GM21529 (cell line): ENCODE data around the gene DLD.
A peak's percentile ranks its signal among the peaks of the same experiment; 100 is the strongest.
"Not testable (repeated sequence)": the region's sequence is repeated elsewhere in the genome, so short reads cannot be mapped to it uniquely, and the experiment has no call there.

ENCODE experiments used
- ATAC-seq: cut with Tn5 transposase; IDR thresholded peaks from one replicate; pipeline ENCODE4 v1.9.1; 2021; ENCODE audit not compliant: unreplicated experiment

DLD gene, protein sequence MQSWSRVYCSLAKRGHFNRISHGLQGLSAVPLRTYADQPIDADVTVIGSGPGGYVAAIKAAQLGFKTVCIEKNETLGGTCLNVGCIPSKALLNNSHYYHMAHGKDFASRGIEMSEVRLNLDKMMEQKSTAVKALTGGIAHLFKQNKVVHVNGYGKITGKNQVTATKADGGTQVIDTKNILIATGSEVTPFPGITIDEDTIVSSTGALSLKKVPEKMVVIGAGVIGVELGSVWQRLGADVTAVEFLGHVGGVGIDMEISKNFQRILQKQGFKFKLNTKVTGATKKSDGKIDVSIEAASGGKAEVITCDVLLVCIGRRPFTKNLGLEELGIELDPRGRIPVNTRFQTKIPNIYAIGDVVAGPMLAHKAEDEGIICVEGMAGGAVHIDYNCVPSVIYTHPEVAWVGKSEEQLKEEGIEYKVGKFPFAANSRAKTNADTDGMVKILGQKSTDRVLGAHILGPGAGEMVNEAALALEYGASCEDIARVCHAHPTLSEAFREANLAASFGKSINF

DNA sequence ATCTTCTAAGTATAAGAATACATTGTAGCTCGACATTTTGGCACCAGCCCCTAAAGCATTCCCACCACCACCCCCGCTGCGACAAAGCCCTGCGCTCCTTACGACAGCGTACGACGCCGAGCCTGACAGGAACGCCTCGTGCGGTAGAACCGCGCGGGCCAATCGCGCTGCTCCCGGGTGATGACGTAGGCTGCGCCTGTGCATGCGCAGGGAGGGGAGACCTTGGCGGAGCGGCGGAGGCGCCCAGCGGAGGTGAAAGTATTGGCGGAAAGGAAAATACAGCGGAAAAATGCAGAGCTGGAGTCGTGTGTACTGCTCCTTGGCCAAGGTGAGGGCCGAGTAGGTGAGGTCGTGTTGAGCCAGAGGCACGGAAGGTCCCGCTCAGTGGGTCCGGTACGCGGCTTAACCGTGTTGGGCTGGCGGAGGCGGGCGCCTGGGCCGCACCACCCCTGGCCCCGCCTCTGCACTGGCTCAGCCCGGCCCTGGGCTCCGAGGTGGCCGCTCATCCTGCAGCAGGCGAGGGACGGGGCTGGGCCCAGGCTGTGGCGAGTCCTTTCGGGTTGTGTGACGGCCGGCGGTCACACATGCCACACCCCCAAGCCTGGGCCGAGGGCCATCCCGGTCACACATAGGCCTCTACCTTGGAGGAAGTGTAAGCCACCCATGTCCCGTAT, at the start of gene DLD:
Gene DLD (plus strand): TSS at position 222 of the 674 bp plus-strand sequence. CDS start 68 bp downstream, at position 290.
- ATAC-seq: peak; percentile 98

DNA sequence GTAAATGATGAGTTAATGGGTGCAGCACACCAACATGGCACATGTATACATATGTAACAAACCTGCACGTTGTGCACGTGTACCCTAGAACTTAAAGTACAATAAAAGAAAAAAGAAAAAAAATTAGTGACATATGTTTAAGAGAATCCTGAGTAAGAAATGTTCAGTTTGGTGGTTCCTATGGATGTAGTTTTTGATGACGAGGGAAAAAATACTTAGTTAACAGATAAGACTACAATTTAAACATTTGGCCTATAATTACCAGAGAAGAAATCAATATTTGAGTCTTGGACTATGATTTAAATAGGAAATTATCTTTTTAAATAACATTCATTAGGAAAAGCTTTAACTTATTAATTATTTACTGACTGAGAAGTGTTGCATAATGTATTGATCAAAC, 48.8 kb upstream of the DLD start:
- no peak for ATAC-seq

DNA sequence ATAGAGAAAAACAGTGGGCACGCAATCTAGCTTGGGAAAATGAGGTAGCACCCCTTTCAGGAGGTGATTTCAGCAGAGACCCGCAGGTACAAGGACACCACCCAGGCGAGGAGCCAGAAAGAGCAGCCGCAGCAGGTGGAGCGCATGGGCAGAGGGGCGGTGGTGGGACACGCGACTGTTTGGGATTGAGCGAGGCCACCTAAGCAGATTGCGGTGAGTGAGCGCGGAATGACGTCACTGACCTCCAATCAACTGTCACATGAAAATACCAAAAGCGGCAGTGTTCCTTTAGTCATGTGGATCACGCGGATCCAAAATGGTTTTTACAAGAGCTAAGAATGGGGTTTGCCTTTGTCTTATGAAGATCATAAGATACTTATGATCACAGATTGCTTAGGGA, 47.8 kb upstream of the DLD start:
- ATAC-seq: no peak

DNA sequence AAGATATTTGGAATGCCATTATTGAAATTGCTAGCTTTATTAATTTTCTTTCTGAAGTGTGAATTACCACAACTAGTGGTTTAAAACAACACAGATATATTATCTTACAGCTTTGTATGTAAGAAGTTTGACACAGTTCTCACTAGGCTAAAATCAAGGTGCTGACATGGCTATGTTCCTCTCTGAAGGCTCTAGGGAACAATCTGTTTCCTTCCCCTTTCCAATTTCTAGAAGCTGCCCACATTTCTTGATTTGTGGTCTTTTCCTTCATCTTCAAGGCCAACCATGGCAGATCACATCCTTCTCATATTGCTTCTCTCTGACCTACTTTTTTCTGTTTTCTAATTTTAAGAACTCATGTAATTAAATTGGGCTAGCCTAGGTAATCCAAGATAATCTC, 44.7 kb upstream of the DLD start:
- no peak for ATAC-seq

DNA sequence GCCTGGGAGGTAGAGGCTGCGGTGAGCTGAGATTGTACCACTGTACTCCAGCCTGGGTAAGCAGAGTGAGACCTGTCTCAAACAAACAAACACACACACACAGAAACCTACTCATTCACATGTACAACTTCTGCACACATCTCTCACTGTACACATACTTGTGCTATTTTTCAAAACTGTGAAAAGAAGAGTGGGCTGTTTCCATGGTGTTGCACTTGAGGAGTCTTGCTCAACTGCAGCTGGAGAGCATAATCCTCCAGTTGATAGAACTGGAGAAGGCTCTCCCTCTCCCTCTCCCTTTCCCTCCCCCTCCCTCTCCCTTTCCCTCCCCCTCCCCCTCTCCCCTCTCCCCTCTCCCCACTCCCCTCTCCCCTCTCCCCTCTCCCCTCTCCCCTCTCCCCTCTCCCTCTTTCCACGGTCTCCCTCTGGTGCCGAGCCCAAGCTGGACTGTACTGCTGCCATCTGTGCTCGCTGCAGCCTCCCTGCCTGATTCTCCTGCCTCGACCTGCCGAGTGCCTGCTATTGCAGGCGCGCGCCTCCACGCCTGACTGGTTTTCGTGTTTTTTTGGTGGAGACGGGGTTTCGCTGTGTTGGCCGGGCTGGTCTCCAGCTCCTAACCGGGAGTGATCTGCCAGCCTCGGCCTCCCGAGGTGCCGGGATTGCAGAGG, 43.7 kb upstream of the DLD start:
- no peak for ATAC-seq

DNA sequence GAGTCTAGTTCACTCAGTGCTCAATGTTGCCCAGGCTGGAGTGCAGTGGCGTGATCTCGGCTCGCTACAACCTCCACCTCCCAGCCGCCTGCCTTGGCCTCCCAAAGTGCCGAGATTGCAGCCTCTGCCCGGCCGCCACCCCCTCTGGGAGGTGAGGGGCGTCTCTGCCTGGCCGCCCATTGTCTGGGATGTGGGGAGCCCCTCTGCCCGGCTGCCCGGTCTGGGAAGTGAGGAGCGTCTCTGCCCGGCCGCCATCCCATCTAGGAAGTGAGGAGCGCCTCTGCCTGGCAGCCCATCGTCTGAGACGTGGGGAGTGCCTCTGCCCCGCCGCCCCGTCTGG, 43.2 kb upstream of the DLD start:
- not testable (repeated sequence) for ATAC-seq

DNA sequence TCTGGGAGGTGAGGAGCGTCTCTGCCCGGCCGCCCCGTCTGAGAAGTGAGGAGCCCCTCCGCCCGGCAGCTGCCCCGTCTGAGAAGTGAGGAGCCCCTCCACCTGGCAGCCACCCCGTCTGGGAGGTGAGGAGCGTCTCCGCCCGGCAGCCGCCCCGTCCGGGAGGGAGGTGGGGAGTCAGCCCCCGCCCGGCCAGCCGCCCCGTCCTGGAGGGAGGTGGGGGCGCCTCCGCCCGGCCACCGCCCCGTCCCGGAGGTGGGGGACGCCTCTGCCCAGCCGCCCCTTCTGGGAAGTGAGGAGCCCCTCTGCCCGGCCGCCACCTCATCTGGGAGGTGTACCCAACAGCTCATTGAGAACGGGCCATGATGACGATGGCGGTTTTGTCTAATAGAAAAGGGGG, 42.8 kb upstream of the DLD start:
- not testable (repeated sequence) for ATAC-seq

DNA sequence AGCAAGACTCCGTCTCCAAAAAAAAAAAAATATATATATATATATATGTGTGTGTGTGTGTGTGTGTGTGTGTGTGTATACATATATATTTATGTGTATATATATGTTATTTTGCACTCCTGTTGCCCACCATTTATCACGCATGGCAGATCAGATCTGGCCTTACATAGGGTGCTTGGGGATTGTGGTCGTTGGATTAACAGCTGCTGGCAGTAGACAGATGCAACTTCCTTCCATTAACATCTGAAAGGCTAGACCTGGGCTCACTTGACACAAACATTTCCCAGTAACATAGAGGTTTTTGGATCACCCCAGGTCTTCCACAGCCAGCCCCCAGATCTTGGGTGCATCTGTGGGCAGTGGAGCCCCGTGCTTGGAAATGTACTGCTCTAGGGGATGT, 40.8 kb upstream of the DLD start:
- ATAC-seq: no peak

DNA sequence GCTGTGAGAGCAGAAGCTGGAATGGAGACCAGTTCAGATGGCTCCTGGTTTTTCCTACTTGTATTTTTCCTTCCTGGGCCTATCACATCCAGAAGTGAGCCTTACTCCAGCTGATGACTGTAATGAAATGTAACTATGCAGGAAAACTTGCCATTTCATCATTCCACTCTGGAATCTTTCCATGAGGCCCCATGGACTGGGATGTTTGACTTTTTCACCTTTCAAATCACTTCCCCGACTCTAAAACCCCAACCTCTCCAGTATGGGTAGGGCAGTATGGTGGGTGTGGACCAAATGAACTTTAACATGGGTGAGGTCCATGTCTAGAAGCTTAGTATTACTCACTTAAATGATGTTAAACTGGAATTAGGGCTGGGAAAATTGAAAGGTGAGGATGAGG, 40.3 kb upstream of the DLD start:
- ATAC-seq: no peak

DNA sequence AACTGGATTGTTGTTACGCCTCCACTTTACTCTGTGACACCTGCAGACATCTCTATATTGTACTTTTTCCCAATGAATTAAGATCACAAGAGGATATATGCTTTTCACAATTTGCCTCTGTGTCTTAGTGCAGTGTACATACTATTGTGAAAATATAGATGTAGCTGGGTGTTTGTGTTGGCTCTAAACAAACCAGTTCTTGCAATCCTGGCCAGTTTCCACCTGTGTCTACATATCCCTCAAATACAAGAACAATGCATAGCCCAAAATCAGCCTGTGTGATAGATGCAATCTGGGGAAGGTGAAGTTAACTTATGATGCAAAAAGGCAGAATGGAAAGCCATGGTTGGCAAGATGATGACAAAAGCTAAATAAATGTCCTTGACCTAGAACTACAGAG, 36.5 kb upstream of the DLD start:
- no peak for ATAC-seq

DNA sequence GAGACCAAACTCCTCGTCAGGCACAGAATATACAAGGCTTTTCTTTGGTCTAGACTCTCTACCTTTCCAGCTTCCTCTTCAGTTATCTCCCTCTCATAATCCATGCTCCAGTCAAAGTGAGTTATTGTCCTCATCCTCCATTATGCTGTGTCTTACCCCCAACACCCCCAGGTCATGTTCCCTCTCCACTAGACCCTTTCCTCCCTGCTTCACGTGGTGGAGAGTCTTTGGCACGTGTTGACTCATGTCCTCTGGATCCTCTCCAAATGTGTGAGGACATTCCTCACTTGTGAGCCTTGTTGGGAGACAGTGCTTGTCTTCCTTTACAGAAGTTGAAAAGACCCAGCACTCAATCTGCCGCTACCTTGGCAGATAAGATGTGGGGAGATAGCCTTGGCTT, 36.0 kb upstream of the DLD start:
- ATAC-seq: no peak

DNA sequence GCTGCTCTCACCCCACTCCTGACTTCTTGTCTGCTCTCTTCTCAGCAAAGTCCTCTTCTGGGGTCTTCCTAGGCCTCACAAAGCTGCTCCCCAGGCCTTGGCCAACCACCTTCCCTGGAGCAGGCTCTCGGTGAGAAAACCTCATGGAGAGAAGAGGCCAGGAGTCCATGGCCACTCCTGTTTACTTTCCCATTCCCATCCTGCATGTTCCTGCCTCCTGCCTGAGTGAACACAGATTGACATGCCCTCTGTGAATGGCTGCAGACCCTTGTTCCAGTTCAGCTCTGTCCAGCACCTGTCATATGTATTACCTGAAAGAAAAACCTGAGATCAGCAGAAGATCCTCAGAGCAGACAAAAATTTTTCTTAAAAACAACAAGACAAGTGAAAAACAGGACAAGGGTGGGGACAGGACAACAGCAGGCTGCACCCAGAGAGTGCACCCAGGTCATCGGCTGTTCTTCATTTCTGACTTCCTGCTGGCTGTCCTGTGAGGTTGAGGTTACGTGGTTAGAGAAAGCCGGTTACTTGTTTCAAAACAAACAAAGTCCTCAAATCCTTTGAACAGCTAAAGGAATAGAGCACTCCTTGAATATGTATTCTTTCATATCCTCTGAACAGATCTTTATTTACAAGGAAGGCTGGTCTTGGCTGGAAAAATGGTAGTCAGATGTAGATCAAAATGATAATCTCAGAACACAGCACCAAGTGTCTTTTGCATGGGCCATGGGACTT, 34.0 kb upstream of the DLD start:
- peak; percentile 85 for ATAC-seq

DNA sequence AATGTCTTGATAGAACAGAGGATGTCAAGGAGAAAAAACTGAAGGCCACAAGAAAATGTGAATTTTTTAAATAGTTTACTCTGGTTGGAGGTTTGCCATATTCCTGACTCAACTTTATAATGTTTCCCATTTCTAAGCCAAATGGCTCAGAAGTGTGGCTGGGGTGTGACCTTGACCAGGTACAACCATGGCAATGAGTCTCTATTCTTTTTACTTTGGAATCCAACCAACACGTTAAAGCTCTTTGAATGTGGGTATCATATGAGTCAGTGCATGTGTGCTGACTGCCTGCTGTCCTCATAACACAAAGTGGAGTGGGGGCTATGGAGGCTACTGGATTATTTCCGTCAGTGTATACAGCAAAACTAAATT, 33.5 kb upstream of the DLD start:
- no peak for ATAC-seq

DNA sequence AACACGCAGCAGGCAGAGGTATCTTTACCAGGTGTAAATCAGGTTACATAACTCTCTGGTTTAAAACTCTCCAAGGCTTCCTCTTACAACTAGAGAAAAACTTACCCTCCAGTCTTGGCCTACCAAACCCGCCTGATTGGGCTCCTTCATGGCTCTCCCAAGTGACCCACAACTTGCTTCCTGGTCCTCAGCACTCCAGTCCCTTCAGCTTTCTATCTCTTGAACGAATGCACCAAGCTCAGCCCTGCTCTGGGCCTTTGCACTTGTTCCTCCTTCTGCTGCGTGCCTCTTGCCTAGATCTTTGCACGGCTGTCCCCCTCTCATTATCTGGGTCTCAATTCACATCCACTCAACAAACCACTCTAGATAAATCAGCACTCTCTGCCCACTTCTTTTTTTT, 32.7 kb upstream of the DLD start:
- no peak for ATAC-seq

DNA sequence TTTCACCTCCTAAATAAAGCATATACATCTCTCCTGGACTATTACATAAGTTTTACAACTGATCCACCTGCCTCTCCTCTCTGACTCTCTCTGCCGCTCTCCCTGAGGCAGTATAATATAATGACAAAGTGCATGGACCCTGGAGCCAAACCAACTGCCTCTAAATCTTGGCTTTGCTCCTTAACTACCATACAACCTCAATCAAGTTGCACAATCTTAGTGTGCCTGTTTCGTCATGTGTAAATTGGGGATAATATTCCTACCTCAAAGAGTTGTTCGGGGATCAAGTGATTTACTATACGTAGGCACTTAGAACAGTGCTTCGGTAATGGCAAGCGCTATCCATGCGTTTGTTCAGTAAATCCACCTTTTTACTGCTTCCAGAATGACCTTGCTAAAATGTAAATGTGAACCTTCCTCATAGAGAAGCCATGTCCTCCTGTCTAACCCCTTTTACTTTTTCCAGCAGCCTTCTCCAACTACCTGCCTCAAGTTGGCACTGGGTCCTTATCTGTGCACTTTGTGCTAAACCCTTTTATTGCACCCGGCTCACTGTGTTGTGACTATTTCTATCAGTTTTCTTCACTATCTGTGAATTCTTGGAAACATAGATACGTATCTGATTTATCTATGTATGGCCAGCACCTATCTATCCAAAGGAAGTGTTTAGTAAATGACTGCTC, 30.6 kb upstream of the DLD start:
- no peak for ATAC-seq

DNA sequence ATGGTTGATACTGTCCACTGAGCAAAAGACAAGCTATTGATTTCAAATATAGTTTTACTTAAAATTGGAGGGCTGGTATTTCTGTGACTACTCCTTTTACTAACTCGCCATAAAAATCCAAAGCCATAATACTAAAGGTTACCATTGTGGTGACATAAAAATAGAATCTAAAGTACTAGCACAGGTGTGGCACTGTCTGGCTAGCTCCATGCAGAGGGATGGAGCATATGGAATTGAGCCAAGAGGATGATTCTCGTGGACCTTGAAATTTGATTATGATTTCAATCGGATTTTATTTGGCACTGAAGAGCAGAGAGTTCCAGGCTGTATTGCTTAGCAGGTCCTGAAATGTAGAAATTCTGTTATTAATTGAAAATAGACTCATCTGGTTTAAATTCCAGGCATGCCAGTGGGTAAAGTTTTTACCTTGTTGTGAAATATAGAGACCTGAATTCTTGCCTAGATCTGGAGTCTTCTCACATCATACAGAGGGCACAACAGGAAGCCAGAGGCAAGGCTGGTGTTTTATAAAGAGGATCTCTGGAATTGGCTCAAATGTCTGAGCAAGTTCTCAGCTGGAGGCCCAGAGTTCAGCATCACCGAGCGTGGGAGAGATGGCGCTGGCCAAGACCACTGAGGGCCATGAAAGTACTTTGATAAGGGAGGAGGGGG, 29.9 kb upstream of the DLD start:
- ATAC-seq: no peak

DNA sequence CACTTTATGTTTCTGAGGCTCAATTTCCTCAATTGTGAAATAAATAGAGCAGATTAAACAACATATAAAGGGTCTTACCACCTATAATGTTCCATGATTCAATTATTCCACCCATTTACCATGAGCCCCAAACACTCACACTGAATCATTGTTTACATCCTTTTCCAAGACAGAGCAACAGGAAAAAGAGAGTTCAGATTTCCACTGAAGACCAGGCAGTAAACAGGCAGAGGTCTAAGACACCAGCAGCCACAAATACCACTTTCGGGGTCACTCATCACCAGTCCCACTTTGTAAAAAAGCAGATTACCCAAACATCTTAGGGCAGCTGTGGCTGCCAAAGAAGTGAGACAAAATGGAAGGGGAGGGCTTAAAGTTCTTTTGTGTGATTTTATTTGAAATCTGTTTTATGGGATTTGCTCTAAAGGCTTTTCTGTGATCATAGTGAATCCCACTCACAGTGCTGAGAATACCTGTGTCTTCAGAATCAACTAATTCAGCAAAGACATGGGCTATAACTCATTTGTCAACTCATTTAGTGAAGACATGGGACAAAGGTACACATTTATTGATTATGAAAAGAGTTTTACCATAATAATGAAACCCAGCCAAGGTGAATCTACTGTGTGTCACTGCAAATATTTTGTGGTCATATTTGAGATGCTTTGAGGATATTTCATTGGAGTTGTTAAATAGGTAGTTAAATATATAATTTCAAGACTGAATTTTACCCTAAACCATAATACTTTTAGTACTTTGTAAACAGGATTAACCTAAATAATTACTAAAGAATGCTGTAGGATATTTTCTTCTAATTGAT, 24.8 kb upstream of the DLD start:
- ATAC-seq: no peak

DNA sequence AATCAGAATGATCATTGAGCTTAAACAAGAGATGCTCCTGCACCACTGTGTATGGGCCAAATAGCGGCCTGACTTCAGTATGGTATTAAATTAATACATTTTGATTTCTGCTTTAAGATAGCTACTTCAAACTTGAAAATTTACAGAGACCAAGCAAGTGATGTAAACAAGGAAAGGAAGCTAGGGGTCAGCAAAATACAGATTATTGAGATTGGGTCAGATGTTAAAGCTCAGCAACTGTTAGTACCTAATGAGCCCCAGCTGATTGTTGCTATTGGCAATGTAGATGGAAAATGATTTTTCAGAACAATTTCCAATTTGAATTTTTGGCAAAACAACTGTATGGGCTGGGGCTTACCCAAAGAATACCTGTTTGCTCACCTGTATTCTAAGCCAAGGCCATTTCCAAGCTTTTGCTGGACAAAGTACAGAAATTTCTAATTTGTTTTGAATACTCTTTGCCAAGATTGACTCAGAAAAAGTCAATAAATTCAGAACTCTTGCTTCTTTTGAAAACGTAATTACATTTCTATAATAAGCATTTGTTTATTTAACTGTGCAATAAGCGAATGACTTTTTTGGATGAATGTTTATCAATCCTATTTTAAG, 23.0 kb upstream of the DLD start:
- no peak for ATAC-seq

DNA sequence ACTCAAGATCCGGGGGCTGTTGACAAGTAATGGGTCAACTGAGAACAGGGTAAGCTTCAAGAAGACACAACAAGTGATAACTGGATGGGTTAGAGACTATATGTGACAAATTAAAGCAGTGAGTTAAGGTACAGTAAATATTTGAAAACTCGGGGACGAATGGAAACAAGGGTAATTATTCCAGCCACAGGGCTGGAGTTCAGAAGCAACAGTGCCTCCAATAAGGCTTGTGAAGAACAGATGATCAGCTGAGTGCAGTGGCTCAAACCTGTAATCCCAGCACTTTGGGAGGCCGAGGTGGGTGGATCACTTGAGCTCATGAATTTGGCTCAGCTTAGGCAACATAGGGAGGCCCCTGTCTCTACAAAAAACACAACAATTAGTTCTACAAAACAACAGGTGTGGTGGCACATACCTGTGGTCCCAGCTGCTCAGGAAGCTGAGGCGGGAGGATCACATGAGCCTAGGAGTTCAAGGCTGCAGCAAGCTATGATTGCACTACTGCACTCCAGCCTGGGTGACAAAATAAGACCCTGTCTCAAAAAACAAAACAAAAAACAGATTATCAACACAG, 20.5 kb upstream of the DLD start:
- no peak for ATAC-seq
